A549 (cell line): ENCODE results near the gene SLC16A10. TPM values are rescaled to one million over a fixed set of nuclear protein-coding genes. Genes with fewer than 3 reads are reported as not detected.

Experiments
- ATAC-seq, 2 experiments: fragments of 200-7000 bp in 1 of 2; fragments of >200 bp in 1 of 2; cut with Nextera tagmentation in 1 of 2; cut with Tn5 transposase in 1 of 2; 3 replicates each; pipeline versions ENCODE4 v1.8.0 to v1.9.1; 2018 to 2020; ENCODE audit warnings: mild to moderate bottlenecking in 1 of 2, moderate library complexity in 1 of 2
- CTCF ChIA-PET: fragments of 300-600 bp; sonication (Branson Sonifier 250); formaldehyde crosslinking; extraction: SDS; loops from one replicate; lab custom pipeline; 2021; ENCODE audit warnings: antibody characterized with exemption, inconsistent platforms; lab: Yijun Ruan, JAX
- POLR2A ChIA-PET: fragments of 350-600 bp; formaldehyde crosslinking; extraction: SDS; loops from one replicate; lab custom pipeline; 2021; ENCODE audit warnings: antibody characterized with exemption, inconsistent platforms; lab: Yijun Ruan, JAX
- DNase-seq, 2 experiments: peaks; one replicate each; pipeline versions ENCODE4 v3.0.0 to v3.0.0-alpha.2; 2011 to 2016; ENCODE audit warnings: low read depth in 1 of 2, low spot score in 1 of 2
- FAIRE-seq: peaks from 2 replicates; lab custom pipeline; 2011; peaks lifted over from hg19 to GRCh38; lab: Jason Lieb, UNC
- H3K27ac ChIP-seq, 2 experiments: fragments of >200 bp; sonication (Bioruptor Twin); formaldehyde crosslinking; 3 replicates each; pipeline ENCODE4 v1.5.1; 2016 to 2017
- H3K4me1 ChIP-seq: fragments of >200 bp; sonication (Bioruptor Twin); formaldehyde crosslinking; 3 replicates; pipeline ENCODE4 v1.6.1; 2016
- H3K4me2 ChIP-seq: fragments of >200 bp; sonication (Bioruptor Twin); formaldehyde crosslinking; 3 replicates; pipeline ENCODE4 v1.6.1; 2016
- H3K4me3 ChIP-seq: fragments of >200 bp; sonication (Bioruptor Twin); formaldehyde crosslinking; 3 replicates; pipeline ENCODE4 v1.5.1; 2016
- H3K9me3 ChIP-seq: fragments of >200 bp; sonication (Bioruptor Twin); formaldehyde crosslinking; 3 replicates; pipeline ENCODE4 v1.6.1; 2016
- CBX2 ChIP-seq: fragments of 200-600 bp; sonication (generic); IDR thresholded peaks from 2 replicates; pipeline ENCODE4 v1.6.1; 2016; ENCODE audit warnings: low read depth, mild to moderate bottlenecking, borderline replicate concordance
- CHD4 ChIP-seq: fragments of 200-600 bp; sonication (generic); IDR thresholded peaks from 2 replicates; pipeline ENCODE4 v1.6.1; 2016; ENCODE audit warnings: antibody characterized with exemption, mild to moderate bottlenecking, borderline replicate concordance
- EHF ChIP-seq: fragments of 250-450 bp; sonication (Bioruptor Pico); IDR thresholded peaks from 2 replicates; pipeline ENCODE4 v1.5.0; 2020; ENCODE audit warnings: mild to moderate bottlenecking
- EP300 ChIP-seq, 2 experiments: fragments of >200 bp; sonication (Bioruptor Twin); formaldehyde crosslinking; IDR thresholded peaks; 2 replicates in 1 of 2; 3 replicates in 1 of 2; pipeline ENCODE4 v1.6.1; 2016 to 2017
- FOXS1 ChIP-seq: fragments of 250-450 bp; sonication (Bioruptor Pico); IDR thresholded peaks from 2 replicates; pipeline ENCODE4 v1.5.0; 2020; ENCODE audit warnings: mild to moderate bottlenecking, moderate library complexity
- HDAC2 ChIP-seq: fragments of 200-600 bp; sonication (generic); IDR thresholded peaks from 2 replicates; pipeline ENCODE4 v1.6.1; 2016
- HOXB13 ChIP-seq: fragments of 250-450 bp; sonication (Bioruptor Pico); IDR thresholded peaks from 2 replicates; pipeline ENCODE4 v1.5.0; 2020; ENCODE audit warnings: low read depth, mild to moderate bottlenecking, moderate library complexity
- JUN ChIP-seq, 2 experiments: fragments of >200 bp; sonication (Bioruptor Twin); formaldehyde crosslinking; IDR thresholded peaks; 2 replicates in 1 of 2; 3 replicates in 1 of 2; pipeline ENCODE4 v1.6.1; 2016 to 2017
- KDM1A ChIP-seq: fragments of 200-600 bp; sonication (generic); IDR thresholded peaks from 2 replicates; pipeline ENCODE4 v1.6.1; 2016; ENCODE audit warnings: low read depth, mild to moderate bottlenecking
- MAFK ChIP-seq: fragments of 450-650 bp; IDR thresholded peaks from 2 replicates; pipeline ENCODE4 v1.6.1; 2014; ENCODE audit not compliant: partially characterized antibody
- MAZ ChIP-seq: fragments of 150-350 bp; IDR thresholded peaks from 2 replicates; pipeline ENCODE4 v1.6.1; 2014; ENCODE audit warnings: antibody characterized with exemption, low read depth, low read length, borderline replicate concordance
- NFE2L2 ChIP-seq: fragments of 150-350 bp; conservative IDR thresholded peaks from 2 replicates; pipeline ENCODE4 v1.6.1; 2014; ENCODE audit warnings: low read length
- RCOR1 ChIP-seq: fragments of 150-350 bp; IDR thresholded peaks from 2 replicates; pipeline ENCODE4 v1.6.1; 2014; ENCODE audit warnings: antibody characterized with exemption, low read length, low read depth
- RNF2 ChIP-seq: fragments of 200-600 bp; sonication (generic); IDR thresholded peaks from 2 replicates; pipeline ENCODE4 v1.6.1; 2016; ENCODE audit warnings: low read depth, mild to moderate bottlenecking, antibody characterized with exemption, moderate library complexity, borderline replicate concordance
- TFCP2L1 ChIP-seq: fragments of 250-450 bp; sonication (Bioruptor Pico); IDR thresholded peaks from 2 replicates; pipeline ENCODE4 v1.5.0; 2021; ENCODE audit warnings: mild to moderate bottlenecking
- WGBS: methylation state at CpG from one replicate; pipeline ENCODE4 v1.1.6; 2017; ENCODE audit errors: missing lambda C conversion rate; 5-methylcytosine and 5-hydroxymethylcytosine counted together
- polyA plus RNA-seq, 4 experiments: library from polyadenylated mRNA; depleted of rRNA in 3 of 4; stranded (reverse); fragments of >200 nt; fragmentation: RNase III in 1 of 4; extraction: RNeasy Plus Mini Kit Qiagen cat#74134 plus additional on column Dnase treatment in 1 of 4; gene quantifications; 2 replicates in 3 of 4; 3 replicates in 1 of 4; pipeline ENCODE4 v1.2.3, GENCODE V29; 2011 to 2017
- TF ChIP-seq, protein P1 (sequence below): fragments of 250-450 bp; sonication (Bioruptor Pico); IDR thresholded peaks from 2 replicates; pipeline ENCODE4 v1.5.0; 2020; ENCODE audit warnings: low read depth, mild to moderate bottlenecking, moderate library complexity
- TF ChIP-seq, protein P2 (sequence below): IDR thresholded peaks from 2 replicates; pipeline ENCODE4 v1.6.1; 2012; ENCODE audit warnings: low read depth, borderline replicate concordance
- TF ChIP-seq, protein P3 (sequence below): fragments of 200-600 bp; sonication (generic); IDR thresholded peaks from 2 replicates; pipeline ENCODE4 v1.6.1; 2016; ENCODE audit warnings: antibody characterized with exemption, mild to moderate bottlenecking, moderate library complexity
- TF ChIP-seq, protein P4 (sequence below): fragments of 450-650 bp; IDR thresholded peaks from 2 replicates; pipeline ENCODE4 v1.6.1; 2014; ENCODE audit warnings: antibody characterized with exemption
- TF ChIP-seq, protein P5 (sequence below): fragments of >200 bp; sonication (Bioruptor Twin); formaldehyde crosslinking; IDR thresholded peaks from 3 replicates; pipeline ENCODE4 v1.5.1; 2016
- TF ChIP-seq, protein P6 (sequence below): IDR thresholded peaks from 2 replicates; pipeline ENCODE4 v1.6.1; 2012

Gene SLC16A10
- polyA plus RNA-seq, 2 of the 4 experiments (the other 2 are of a cell fraction), result 0.27 to 1.00 TPM

DNA sequence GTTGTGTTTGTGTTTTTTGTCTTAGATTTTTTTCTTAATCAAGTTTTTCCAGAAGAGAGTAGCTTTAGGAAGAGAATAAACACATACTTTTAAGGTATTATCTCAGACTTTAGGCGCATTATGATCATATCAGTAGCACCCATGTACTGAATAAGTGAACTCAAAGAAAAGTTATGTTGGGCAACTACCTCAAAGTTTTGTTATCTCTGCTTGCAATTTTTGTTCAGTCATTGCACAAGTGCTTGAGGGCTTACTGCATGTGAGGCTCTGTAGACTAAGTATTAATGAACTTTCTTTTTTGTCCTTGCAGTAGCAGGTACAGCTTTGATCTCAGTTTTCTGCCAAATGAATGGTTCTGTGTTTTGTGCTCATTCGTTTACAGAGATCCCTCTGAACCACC lies 189.0 kb downstream of the SLC16A10 start:
- H3K4me3 ChIP-seq, result no peak overlapping the region
- TF ChIP-seq, protein P1, sequence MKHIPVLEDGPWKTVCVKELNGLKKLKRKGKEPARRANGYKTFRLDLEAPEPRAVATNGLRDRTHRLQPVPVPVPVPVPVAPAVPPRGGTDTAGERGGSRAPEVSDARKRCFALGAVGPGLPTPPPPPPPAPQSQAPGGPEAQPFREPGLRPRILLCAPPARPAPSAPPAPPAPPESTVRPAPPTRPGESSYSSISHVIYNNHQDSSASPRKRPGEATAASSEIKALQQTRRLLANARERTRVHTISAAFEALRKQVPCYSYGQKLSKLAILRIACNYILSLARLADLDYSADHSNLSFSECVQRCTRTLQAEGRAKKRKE (CRISPR knock-in tag), result no peak
- TF ChIP-seq MAFK (no peak), NFE2L2 (no peak), JUN (IDR thresholded peaks at IDR 0.05) (no peak), HOXB13 (CRISPR knock-in tag) (no peak), MAZ (no peak), KDM1A (no peak), CBX2 (no peak), CHD4 (no peak), HDAC2 (no peak), TFCP2L1 (no peak), FOXS1 (CRISPR knock-in tag) (no peak)
- TF ChIP-seq, protein P2, sequence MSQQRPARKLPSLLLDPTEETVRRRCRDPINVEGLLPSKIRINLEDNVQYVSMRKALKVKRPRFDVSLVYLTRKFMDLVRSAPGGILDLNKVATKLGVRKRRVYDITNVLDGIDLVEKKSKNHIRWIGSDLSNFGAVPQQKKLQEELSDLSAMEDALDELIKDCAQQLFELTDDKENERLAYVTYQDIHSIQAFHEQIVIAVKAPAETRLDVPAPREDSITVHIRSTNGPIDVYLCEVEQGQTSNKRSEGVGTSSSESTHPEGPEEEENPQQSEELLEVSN, result no peak
- TF ChIP-seq, protein P3, sequence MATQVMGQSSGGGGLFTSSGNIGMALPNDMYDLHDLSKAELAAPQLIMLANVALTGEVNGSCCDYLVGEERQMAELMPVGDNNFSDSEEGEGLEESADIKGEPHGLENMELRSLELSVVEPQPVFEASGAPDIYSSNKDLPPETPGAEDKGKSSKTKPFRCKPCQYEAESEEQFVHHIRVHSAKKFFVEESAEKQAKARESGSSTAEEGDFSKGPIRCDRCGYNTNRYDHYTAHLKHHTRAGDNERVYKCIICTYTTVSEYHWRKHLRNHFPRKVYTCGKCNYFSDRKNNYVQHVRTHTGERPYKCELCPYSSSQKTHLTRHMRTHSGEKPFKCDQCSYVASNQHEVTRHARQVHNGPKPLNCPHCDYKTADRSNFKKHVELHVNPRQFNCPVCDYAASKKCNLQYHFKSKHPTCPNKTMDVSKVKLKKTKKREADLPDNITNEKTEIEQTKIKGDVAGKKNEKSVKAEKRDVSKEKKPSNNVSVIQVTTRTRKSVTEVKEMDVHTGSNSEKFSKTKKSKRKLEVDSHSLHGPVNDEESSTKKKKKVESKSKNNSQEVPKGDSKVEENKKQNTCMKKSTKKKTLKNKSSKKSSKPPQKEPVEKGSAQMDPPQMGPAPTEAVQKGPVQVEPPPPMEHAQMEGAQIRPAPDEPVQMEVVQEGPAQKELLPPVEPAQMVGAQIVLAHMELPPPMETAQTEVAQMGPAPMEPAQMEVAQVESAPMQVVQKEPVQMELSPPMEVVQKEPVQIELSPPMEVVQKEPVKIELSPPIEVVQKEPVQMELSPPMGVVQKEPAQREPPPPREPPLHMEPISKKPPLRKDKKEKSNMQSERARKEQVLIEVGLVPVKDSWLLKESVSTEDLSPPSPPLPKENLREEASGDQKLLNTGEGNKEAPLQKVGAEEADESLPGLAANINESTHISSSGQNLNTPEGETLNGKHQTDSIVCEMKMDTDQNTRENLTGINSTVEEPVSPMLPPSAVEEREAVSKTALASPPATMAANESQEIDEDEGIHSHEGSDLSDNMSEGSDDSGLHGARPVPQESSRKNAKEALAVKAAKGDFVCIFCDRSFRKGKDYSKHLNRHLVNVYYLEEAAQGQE, result no peak
- TF ChIP-seq, protein P4, sequence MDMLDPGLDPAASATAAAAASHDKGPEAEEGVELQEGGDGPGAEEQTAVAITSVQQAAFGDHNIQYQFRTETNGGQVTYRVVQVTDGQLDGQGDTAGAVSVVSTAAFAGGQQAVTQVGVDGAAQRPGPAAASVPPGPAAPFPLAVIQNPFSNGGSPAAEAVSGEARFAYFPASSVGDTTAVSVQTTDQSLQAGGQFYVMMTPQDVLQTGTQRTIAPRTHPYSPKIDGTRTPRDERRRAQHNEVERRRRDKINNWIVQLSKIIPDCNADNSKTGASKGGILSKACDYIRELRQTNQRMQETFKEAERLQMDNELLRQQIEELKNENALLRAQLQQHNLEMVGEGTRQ, result no peak
- TF ChIP-seq, protein P5, sequence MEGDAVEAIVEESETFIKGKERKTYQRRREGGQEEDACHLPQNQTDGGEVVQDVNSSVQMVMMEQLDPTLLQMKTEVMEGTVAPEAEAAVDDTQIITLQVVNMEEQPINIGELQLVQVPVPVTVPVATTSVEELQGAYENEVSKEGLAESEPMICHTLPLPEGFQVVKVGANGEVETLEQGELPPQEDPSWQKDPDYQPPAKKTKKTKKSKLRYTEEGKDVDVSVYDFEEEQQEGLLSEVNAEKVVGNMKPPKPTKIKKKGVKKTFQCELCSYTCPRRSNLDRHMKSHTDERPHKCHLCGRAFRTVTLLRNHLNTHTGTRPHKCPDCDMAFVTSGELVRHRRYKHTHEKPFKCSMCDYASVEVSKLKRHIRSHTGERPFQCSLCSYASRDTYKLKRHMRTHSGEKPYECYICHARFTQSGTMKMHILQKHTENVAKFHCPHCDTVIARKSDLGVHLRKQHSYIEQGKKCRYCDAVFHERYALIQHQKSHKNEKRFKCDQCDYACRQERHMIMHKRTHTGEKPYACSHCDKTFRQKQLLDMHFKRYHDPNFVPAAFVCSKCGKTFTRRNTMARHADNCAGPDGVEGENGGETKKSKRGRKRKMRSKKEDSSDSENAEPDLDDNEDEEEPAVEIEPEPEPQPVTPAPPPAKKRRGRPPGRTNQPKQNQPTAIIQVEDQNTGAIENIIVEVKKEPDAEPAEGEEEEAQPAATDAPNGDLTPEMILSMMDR, result no peak
- no peak overlapping the region for H3K4me2 ChIP-seq
- 92% methylated on average over 2 of the region's 2 CpGs for WGBS
- no peak for FAIRE-seq
- ATAC-seq, result no peak
- ChIA-PET CTCF (interaction anchor here (0.5 to 1.2 kb wide), 2 partner anchors 10 to 17 kb away, joined by 4 read pairs; a partner anchor contains a TSS), POLR2A (no interaction called here)
- no peak overlapping the region for H3K27ac ChIP-seq
- H3K4me1 ChIP-seq, result no peaks in the 10 kb centered on the region
- 0 out of 3 replicates have a peak, but pooled peaks cover 8% of the 10 kb centered on the region for H3K9me3 ChIP-seq
- DNase-seq, result no peak

DNA sequence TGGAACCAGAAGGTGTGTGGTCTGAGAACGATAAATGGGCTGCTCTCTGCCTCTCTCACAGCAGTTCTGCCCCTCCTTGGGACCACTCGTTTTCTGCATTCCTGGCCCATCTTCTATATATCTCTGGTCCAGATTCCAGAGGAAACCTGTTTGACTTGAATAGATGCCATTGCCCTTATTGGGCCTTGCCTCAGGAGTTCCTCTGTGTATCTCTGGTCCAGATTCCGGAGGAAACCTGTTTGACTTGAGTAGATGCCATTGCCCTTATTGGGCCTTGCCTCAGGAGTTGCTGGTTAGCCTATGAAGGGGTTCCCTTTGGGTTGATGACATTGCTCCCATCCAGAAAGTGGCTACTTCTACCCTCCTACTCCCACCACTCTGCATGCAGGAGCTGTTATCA lies 189.4 kb downstream of the SLC16A10 start:
- DNase-seq (no peak), ATAC-seq (no peak), FAIRE-seq (no peak)
- Histone ChIP-seq H3K4me1 (no peaks in the 10 kb centered on the region), H3K4me3 (no peak overlapping the region), H3K4me2 (no peak overlapping the region), H3K27ac (no peak overlapping the region), H3K9me3 (0 out of 3 replicates have a peak, but pooled peaks cover 8% of the 10 kb centered on the region)
- ChIA-PET CTCF (no interaction called here), POLR2A (no interaction called here)
- TF ChIP-seq RNF2 (no peak), CBX2 (no peak), EHF (CRISPR knock-in tag) (no peak), RCOR1 (no peak), EP300 (IDR thresholded peaks at IDR 0.05) (no peak)
- TF ChIP-seq, protein P6, sequence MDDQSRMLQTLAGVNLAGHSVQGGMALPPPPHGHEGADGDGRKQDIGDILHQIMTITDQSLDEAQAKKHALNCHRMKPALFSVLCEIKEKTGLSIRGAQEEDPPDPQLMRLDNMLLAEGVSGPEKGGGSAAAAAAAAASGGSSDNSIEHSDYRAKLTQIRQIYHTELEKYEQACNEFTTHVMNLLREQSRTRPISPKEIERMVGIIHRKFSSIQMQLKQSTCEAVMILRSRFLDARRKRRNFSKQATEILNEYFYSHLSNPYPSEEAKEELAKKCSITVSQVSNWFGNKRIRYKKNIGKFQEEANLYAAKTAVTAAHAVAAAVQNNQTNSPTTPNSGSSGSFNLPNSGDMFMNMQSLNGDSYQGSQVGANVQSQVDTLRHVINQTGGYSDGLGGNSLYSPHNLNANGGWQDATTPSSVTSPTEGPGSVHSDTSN, result no peak
- TF ChIP-seq, protein P4, result no peak
- 97% methylated on average over 3 of the region's 3 CpGs for WGBS
